GM19455 (cell line): Measurements from ENCODE around the gene OSBPL6.
"Not testable (repeated sequence)": the region's sequence is repeated elsewhere in the genome, so short reads cannot be mapped to it uniquely, and the experiment has no call there.

ENCODE experiments used
- ATAC-seq: cut with Tn5 transposase; IDR thresholded peaks from one replicate; pipeline ENCODE4 v1.9.1; 2021; ENCODE audit not compliant: unreplicated experiment

OSBPL6 gene

DNA sequence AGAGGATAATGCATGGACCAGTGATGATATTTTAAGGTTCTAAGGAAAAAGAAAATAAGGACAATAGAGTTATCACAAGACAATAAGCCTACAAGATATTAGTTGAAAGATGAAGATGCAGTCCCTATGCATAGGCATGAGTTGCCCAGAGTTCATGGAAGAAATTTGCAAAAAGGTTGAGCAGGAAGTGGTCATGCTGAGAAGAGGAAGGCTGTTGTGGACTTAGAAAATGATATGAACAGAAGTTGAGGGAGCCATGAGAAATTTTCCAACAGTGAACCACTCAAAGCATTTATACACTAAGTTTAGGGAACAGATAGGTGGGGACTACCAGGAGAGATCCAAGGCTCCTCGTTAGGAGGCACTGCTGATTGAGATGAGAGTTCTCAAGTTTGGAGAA lies 3.5 kb downstream of the OSBPL6 start:
- ATAC-seq: no peak

DNA sequence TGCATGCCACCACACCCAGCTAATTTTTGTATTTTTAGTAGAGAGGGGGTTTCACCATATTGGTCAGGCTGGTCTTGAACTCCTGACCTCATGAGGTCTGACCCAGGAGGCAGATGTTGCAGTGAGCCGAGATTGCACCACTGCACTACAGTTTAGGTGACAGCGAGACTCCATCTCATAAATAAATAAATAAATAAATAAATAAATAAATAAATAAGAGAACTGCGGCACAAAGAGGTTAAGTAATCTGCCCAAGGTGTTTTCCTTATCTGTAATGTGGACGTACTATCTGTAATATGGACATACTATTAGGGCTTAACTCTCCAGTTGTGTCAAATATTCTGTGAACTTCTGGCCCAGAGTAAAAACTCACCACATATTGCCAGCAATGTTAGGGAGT lies 4.1 kb downstream of the OSBPL6 start:
- not testable (repeated sequence) for ATAC-seq

DNA sequence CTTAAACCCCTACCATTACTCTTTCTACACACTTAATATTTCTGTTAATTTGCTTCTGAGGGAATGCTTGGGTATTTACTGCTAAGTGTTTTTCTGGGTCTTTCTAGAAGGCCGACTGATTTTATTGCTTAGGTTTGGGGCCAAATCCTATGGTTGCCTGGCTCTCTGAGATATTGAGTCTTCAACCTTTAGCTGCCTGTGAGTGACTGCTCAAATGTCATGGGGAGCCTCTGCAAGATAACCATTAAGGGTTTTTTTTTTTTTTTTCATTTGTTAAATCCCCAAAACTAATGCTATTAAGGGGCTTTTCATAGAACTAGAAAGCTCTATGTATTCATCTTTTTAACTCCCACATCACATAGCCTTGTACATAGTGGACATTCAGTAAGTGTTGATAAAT lies 5.0 kb downstream of the OSBPL6 start:
- ATAC-seq: no peak

DNA sequence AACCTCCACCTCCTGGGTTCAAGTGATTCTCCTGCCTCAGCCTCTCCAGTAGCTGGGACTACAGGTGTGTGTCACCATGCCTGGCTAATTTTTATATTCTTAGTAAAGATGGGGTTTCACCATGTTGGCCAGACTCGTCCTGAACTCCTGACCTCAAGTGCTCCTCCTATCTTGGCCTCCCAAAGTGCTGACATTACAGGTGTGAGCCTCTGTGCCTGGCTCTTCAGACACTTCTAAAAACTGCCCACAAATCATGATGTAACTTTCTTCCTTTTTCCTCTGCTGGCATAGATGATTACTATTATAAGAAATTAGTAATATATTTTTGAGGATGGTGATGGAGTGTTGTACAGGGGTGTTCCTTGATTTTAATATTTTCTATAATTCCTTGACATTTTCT lies 6.0 kb downstream of the OSBPL6 start:
- ATAC-seq: no peak

DNA sequence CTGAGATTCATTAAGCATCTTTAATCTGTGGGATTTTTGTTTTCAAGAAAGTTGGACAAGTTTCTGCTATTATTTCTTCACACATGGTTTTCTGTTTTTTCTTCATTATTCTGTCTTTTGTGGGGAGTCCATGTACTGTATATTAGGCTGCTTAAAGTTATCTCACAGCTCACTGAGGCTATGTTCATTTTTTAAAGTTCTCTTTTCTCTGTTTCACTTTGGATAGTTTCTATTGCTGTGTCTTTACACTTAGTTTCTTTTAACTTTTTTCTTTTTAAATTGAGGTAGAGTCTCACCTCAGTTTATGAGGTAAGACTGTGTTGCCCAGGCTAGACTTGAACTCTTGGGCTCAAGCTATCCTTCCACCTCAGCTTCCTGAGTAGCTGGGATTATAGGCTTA lies 8.6 kb downstream of the OSBPL6 start:
- no peak for ATAC-seq

DNA sequence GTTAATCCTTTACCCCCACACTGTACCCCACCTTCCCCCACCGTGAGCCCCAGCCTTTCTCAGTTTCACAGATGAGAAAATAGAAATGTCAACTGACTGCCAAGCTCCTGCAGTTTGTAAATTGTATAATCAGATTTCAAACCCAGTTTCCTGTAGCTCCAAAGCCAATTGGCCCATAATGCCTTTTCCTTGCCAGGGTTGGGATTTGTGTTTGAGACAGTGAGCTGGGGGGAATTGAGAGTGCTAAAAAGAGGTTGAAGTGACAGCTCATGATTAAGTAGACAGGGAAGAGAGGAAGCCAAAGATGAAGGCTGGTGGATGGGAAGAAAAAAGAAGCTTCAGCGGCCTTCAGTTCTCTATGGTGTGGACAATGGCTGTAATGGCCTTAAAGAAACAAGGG lies 10.7 kb downstream of the OSBPL6 start:
- no peak for ATAC-seq

DNA sequence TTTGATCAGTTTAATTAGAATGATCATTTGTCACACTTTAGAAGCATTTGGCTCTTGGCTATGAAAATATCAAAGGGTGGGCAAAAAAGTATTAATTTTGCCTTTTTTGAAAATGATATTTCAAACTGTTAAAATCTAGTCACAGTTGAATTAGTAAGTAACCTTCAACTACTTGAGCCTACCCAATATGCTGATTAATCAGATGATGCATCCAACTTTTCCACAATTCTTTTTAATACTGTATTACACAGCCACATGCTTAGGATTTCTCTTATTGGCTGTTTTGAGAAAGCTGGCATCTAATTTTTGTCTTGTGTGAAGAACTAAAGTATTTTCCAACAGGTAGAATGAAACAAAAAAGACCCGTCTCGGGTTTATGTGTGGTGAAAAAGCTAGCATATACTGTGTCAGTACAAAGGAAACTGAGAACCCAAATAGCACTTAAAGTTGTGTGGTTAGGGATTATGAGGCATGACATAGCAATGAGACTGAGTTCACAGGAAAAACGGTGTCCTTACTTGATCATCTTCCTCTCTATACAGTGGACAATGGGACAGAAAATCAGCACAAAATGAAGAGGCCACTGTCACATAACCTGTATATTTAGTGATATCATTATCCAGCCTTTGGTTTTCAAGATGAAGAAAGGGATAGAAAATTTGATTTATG lies 11.7 kb downstream of the OSBPL6 start:
- no peak for ATAC-seq

DNA sequence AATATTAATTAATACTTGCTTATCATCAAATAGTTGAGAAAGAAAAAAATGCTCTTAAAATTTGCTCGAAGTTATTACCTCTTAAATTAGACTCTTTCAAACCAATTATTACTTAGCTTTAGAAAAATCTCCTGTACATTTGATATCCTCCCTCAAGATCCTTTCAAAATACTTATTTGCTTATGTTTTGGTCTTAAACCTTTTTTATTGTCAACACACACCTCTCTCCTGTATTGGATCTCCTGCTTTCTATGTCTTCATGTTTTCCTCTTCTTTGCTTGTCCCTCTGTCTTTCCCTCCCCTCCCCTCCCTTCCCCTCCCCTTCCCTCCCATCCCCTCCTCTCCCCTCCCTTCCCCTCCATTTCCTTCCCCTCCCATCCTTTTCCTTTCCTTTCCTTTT lies 14.0 kb downstream of the OSBPL6 start:
- ATAC-seq: no peak

DNA sequence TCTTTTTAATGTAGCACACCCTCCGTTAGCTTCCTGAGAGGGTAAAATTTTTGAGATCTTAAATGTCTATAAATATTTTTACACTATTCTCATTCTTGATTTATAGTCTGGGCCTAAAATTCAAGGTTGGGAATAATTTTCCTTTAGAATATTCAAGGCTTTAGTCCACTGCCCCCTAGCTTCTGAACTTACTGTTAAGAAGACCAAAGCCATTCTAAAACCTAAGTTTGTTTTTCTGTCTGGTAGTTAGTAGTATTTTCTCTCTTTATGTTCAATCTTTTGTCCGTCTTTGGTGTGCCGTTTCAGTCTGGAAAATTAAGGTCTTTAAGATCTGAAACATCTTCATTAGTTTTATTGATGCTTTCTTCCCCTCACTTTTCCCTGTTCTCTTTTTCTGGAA lies 14.5 kb downstream of the OSBPL6 start:
- ATAC-seq: no peak

DNA sequence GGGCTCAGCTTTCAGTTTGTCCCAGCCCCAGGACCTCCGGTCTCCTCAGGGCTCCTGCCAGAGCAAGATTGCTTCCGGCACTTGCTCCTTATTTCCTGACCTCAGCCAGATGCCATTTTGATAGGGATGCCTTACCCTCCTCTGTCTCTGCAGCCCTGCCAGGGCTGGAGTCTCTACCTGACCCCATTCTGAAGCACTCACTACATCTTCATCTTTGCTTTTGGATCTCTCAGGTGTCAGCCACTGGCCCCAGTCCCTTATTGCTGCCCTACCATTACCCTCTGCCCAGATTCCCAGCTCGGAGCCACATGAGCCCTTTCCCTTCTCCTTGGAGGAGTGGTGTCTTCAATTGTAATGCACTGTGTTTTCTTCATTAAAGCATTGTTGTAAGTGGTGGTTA lies 17.1 kb downstream of the OSBPL6 start:
- no peak for ATAC-seq

DNA sequence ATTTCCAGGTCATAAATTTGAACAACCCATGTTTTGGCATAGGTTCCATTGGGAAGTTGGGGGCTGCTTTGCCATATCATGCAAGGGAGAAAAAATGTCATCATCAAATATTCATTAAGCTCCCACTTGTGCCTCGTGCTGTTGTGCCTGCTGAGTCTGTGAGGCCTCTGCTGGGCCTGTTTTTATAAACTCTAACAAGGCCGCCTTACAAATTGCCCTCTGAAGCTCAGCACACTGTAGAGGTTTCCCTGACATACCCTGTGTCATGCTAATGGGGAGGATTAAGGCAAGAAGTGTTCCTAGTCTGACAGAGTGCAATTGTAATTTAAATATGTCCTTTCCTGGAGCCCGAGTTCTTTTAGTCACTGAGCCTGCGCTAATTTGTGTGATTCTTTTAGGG lies 17.6 kb downstream of the OSBPL6 start:
- no peak for ATAC-seq

DNA sequence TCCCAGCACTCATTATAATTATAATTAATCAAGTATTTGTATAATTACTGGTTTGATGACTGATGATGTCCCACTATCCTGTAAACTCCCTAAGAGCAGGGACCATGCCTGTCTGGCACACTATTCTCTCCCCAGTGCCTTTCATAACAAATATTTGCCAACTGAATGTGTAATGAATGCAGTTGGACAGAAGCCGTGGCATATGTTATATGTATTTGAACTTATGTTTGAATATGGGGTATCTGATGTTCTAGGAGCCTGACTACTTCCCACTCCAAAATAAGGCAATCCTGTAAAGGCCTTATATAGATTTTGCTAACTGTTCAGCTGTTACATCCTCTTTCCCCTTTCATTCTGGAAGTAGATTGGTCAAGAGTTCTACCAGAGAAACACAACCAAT lies 19.7 kb downstream of the OSBPL6 start:
- no peak for ATAC-seq

DNA sequence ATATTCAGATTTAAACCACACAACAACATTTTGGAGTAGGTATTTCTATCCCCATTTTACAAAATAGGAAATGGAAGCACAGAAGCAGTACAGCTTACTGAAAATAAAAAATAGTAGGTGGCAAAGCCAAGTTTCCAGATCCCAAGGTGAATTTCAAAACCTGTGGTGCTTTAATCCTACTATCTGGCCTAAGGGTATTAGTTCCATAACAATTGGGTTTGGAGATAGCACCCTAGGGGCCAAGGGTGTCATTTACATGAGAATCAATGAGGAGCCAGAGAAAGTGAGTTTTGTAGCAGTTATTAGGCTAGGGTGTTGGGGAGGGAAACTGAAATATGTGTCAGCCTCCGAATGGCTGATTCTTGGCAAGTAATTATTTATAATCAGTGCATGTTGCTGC lies 24.9 kb downstream of the OSBPL6 start:
- ATAC-seq: no peak

DNA sequence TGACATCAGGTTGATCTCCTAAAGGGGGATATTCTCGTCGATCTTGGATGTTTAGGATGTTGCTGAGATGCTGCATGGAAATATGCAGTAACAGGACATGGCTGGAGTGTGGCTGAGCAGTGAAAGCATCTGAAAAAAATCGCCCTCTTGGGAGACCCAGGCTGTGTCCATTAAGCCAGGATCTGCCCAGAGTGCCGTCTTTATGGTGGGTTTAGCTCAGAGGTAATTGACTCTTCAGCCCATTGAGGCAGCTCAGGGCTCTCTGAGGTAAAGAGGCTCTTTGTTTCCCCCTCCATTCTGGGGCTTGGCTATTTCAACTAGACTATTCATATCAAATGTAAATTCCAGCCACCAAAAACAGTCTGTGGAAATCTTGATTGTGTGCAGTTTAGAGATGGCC lies 26.5 kb downstream of the OSBPL6 start:
- no peak for ATAC-seq

DNA sequence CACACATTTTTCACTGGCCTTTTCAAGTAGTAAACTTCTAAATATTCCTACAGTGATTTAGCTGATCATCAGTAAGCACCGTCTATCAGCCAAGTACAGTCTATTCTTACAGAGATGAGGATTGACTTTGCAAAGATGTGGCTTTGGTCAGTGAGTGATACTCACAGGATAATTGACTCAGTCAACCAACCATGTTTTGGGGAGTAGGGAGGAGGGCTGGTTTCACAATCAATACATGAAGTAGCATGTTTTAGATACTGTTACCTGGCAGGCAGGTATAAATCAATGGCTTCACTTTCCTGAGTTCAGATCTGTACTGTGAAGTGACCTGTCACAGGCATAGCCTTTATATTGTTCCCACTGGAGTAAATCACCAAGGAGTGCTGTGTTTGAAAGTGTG lies 27.2 kb downstream of the OSBPL6 start:
- no peak for ATAC-seq

DNA sequence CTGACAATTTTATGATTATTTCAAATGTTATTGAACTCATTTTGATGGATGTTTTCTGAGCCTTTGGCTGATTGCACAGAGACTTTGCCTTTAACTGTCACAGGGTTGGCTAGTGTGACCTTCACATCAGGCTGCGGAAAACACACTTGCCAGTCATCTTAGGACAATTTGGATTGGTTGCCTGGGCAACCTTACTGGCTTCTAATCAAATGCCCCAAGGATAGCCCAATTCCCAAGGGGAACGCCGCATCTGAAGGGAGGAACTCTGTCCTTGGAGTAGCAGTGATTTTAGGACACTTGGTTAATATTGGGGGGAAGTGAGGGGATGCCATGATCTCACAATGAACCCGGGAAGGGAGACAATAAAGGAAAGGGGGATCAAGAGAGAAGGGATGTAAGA lies 29.5 kb downstream of the OSBPL6 start:
- ATAC-seq: no peak

DNA sequence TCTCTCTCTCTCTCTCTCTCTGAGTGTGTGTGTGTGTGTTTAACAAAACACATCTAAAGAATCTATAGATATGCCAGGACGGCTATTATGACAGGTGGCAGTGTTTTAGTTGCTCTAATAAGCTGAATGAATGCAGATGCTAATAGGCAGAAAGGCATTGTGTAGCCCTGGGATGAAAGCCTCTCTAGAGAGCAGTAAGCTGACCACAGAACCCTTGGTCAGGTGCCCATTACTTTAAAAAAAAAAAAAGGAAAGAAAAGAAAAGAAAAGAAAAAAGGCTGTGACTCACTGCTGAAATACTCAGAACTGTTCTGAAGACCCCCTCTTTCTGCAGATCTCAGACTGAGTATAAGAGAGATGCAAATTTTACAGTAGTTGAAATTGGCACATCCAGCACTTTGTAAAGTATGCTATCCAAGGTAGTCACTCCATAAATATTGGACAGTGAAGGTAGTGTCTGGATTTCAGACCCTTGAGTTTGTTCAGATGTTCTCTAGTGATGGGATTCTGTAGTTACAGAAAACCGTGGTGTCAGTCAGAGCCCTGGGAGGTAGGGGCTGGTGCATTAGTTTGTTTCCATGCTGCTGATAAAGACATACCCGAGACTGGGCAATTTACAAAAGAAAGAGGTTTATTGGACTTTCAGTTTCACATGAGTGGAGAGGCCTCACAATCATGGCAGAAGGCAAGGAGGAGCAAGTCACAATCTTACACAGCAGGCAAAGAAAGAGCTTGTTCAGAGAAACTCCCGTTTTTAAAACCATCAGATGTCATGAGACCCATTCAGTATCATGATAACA lies 30.9 kb downstream of the OSBPL6 start:
- ATAC-seq: no peak

DNA sequence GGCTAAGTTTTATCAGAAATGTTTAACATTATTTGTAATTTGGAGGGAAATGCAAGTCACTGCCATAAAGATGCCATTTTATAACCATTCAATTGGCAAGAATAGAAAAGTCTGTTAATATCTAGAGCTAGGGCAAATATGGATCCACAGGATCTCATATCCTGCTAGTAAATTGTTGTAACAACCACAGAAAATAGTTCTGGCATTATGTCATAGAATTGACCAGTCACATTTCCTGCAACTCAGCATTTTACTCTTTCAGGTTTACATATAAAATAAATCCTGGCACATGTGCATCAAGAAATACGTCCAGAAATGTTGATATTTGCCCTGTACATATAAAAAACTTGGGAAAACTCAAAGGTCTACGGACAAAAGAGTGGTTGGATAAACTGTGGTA lies 32.9 kb downstream of the OSBPL6 start:
- no peak for ATAC-seq

DNA sequence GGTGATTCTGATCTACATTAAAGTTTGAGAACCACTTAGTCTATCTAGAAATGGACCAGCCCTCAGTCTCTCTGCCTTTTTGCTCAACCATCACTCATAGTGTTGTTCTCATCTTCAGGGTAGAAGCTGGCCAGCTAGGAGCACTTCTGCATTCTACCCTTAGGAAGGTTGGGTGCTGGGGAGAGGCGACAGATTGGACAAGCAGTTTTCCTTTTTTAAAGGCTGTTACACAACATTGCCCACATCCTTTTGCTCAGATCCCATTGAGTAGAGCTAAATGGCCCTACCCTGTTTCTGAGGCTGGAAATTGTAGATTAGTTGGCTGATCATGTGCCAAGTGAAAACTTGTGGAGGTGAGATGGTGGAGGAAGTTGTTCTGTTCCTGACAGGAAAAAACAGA lies 35.6 kb downstream of the OSBPL6 start:
- ATAC-seq: no peak

DNA sequence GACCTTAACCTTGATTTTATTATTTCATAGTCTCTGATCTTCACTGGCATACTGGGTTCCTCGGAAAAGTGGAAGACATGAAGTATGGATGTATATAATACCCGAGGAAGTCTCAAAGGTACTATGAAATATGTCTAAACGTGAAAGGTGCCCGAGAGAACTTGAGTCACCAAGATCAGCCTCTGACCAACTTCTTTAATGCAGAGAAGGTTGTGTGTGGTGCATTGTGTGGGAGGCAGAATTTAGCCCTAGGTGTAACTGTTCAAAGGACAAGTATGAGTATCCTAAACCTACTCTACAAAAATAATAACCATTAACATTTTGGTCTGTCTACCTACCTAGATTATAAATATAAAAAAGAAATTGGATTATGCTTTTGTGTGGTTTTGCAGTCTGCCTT lies 36.1 kb downstream of the OSBPL6 start:
- ATAC-seq: no peak

DNA sequence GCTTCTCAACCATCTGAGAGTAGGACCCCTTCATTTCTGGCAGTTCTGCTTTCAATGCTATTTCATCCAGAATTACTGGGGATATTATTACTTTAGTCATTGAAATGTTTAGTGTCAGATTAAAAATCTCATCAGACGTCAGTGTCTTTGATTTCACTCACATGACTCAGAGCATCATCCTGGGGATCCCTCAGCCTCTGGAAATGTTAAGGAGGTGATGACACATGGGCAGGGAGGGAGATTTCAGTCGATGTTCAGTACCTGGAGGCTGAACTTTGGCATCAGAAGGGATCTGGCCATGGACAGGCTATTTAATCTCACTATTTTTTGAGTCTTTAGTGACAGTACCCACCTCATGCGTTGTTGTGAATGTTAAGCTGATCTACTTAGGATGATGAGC lies 39.1 kb downstream of the OSBPL6 start:
- ATAC-seq: no peak

DNA sequence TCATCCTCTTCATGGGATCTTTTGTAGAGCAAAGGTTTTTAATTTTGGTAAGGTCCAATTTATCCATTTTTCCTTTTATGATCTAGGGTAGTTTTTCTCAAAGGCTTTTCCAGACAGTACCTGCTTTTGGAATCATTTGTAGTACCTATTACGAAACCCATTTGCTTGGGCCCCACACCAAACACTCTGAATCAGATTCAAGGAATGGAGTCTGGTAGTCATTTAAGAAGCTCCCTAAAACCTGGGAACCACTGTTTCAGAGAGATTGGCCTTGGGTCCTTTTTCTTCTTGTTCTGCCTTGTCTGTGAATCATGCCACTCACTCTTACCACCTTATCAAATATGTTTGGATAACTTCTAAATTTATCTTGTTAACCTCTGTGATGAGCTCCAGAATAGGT lies 40.3 kb downstream of the OSBPL6 start:
- no peak for ATAC-seq
